ENCODE results near the gene HMMR.

GRCh38 chr5:163473635-163474243 is 13.3 kb downstream of the HMMR start:
- TF ChIP-seq CTCF (IDR thresholded peaks at IDR 0.05) = peak in 8 of 12 donors; percentile 16 to 49 (median 36)
- TF ChIP-seq POLR2A (IDR thresholded peaks at IDR 0.05) = no peak

All from heart left ventricle (tissue), 13 donors.